Heart left ventricle (tissue), 13 donors: Measurements from ENCODE around the gene CPNE4.

Experiments used
- CTCF ChIP-seq, 12 donors: fragments of 200-600 bp; sonication (generic) in 4 of 12; IDR thresholded peaks; one replicate each; pipeline versions ENCODE4 v1.5.0 to v1.8.0; 2018 to 2022; ENCODE audit warnings: antibody characterized with exemption in 12 of 12, mild to moderate bottlenecking in 5 of 12
- POLR2A ChIP-seq, 2 donors: fragments of 450-650 bp; IDR thresholded peaks; one replicate each; pipeline ENCODE4 v1.6.1; 2017; ENCODE audit warnings: antibody characterized with exemption in 2 of 2, mild to moderate bottlenecking in 2 of 2, moderate library complexity in 2 of 2
- donor health status: ischemic (EF 13 %, LVEDD 7.1; RV severe dilation, severe dysfunction).
- donor health status: DM: no; HTN: yes; CAD: no.
- donor health status: DM: no; HTN: no; CAD: no.
- donor health status: ischemic (EF 25% LVEDD 6.9; RV normal size, moderate dysfunction).
- donor health status: ischemic (EF 25% LVEDD 5.7; RV mildly dilated, moderate dysfunction).
- donor health status: ischemic (EF 35%, LVEDD 5.7; RV mildly dilated, moderate dysfunction).
- donor health status: nonischemic (EF 11% LVEDD 7.7; RV severe dilation, severe dysfunction).
- donor health status: DM: yes; HTN: yes; CAD: no.
- donor health status: PGD.
- donor health status: ischemic (EF 29% LVEDD 5.4; RV normal size, mild dysfunction).
- donor health status: nonischemic (EF 23%, LVEDD 6.1; RV moderate dilation, normal function).

DNA sequence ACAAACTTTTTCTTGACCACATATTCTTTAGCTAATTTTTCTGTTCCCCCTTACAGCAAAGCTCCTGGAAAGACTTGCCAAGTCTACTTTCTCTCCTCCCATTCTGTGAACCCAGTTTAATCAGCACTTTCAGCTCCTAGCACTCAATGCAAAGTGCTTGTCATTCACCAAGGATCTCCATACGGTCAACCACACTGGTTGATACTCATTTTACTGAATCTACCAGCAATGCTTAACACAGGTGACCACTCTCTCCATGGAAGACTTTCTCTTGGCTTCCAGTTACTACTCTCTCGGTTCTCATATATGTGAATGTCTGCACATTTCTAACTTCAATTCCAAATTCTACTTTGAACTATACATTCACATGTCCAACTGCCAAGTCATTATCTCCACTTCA, 543.7 kb downstream of the CPNE4 start:
- TF ChIP-seq CTCF (IDR thresholded peaks at IDR 0.05): no peak
- no peak for TF ChIP-seq POLR2A (IDR thresholded peaks at IDR 0.05)
